ENCODE data around the gene STING1.
"Not testable (repeated sequence)": the region's sequence is repeated elsewhere in the genome, so short reads cannot be mapped to it uniquely, and the experiment has no call there.

The STING1 gene

DNA sequence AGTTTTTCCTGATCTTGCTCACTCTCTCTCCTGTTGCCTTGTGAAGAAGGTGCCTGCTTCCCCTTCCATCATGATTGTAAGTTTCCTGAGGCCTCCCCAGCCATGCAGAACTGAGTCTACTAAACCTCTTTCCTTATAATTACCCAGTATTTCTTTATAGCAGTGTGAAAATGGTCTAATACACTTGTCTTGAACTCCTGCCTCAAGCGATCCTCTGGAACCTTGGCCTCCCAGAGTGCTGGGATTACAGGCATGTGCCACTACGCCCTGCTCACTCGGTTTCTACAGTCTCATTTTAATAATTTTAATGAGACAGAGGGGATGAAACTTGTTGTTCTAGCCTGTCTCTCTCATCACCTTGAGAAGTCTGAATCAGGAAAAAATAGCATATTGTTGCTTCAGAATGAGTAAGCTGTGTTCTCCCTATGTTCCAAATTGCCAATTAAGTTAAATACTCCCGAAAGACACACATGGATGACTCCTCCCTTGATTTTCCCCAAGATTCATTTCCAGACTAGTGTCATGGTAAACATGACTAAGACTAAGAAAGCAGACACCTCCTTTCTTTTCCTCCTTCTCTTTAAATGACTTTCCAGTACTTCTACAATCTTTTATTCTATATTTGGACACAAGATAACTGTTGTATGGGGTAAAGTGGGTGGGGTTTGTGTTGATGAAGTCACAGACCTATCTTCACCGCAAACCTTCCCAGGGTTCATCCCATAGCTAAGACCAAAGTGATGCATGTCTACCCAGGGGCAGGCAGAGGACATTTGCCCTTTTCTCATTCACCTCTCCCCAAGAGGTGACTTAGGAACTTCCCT lies 35.4 kb downstream of the STING1 start:
- TF ChIP-seq EZH2phosphoT487 (IDR thresholded peaks at IDR 0.05; ENCODE audit: borderline replicate concordance) = no peak
- TF ChIP-seq, protein P1, sequence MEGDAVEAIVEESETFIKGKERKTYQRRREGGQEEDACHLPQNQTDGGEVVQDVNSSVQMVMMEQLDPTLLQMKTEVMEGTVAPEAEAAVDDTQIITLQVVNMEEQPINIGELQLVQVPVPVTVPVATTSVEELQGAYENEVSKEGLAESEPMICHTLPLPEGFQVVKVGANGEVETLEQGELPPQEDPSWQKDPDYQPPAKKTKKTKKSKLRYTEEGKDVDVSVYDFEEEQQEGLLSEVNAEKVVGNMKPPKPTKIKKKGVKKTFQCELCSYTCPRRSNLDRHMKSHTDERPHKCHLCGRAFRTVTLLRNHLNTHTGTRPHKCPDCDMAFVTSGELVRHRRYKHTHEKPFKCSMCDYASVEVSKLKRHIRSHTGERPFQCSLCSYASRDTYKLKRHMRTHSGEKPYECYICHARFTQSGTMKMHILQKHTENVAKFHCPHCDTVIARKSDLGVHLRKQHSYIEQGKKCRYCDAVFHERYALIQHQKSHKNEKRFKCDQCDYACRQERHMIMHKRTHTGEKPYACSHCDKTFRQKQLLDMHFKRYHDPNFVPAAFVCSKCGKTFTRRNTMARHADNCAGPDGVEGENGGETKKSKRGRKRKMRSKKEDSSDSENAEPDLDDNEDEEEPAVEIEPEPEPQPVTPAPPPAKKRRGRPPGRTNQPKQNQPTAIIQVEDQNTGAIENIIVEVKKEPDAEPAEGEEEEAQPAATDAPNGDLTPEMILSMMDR (conservative IDR thresholded peaks at IDR 0.05; ENCODE audit: low read length) = no peak
- peaks cover 25% of the 10 kb centered on the region for H3K4me1 ChIP-seq (ENCODE audit: insufficient read depth, low read length, poor library complexity, severe bottlenecking)
- no peak overlapping the region for H3K4me2 ChIP-seq (ENCODE audit: low read depth, low read length, poor library complexity, severe bottlenecking)
- H3K4me3 ChIP-seq (ENCODE audit: low read length, poor library complexity, severe bottlenecking) = no peak overlapping the region
- H4K20me1 ChIP-seq (ENCODE audit: insufficient read depth, low read length, poor library complexity, severe bottlenecking) = no peaks in the 10 kb centered on the region
- no peaks in the 10 kb centered on the region for H3K9me2 ChIP-seq (replicated peaks; ENCODE audit: low read depth, low read length)
- H3K9me3 ChIP-seq (ENCODE audit: insufficient read depth, low read depth, low read length) = no peaks in the 10 kb centered on the region
- no peaks in the 10 kb centered on the region for H3K36me3 ChIP-seq (ENCODE audit: insufficient read depth, low read length)
- H2AFZ ChIP-seq (ENCODE audit: low read length) = no peak overlapping the region
- no peaks in the 10 kb centered on the region for H3K79me2 ChIP-seq (ENCODE audit: insufficient read depth, low read length)
- no peak overlapping the region for H3K9ac ChIP-seq (ENCODE audit: low read depth, low read length, poor library complexity, severe bottlenecking)
- no peaks in the 10 kb centered on the region for H3F3A ChIP-seq (ENCODE audit: low read depth)
- no peaks in the 10 kb centered on the region for H3K27me3 ChIP-seq (ENCODE audit: insufficient read depth, low read length, poor library complexity, severe bottlenecking)

- Histone ChIP-seq H3F3A (ENCODE audit: low read depth) (no peaks in the 10 kb centered on the region), H3K9me2 (replicated peaks; ENCODE audit: low read depth, low read length) (no peaks in the 10 kb centered on the region), H3K79me2 (ENCODE audit: insufficient read depth, low read length) (no peaks in the 10 kb centered on the region), H3K36me3 (ENCODE audit: insufficient read depth, low read length) (no peaks in the 10 kb centered on the region), H3K9ac (ENCODE audit: low read depth, low read length, poor library complexity, severe bottlenecking) (no peak overlapping the region), H3K4me3 (ENCODE audit: low read length, poor library complexity, severe bottlenecking) (no peak overlapping the region), H3K4me2 (ENCODE audit: low read depth, low read length, poor library complexity, severe bottlenecking) (no peak overlapping the region), H2AFZ (ENCODE audit: low read length) (no peak overlapping the region), H3K9me3 (ENCODE audit: insufficient read depth, low read depth, low read length) (no peaks in the 10 kb centered on the region), H3K27me3 (ENCODE audit: insufficient read depth, low read length, poor library complexity, severe bottlenecking) (no peaks in the 10 kb centered on the region), H3K4me1 (ENCODE audit: insufficient read depth, low read length, poor library complexity, severe bottlenecking) (peaks cover 25% of the 10 kb centered on the region), H4K20me1 (ENCODE audit: insufficient read depth, low read length, poor library complexity, severe bottlenecking) (no peaks in the 10 kb centered on the region)
- no peak for TF ChIP-seq EZH2phosphoT487 (IDR thresholded peaks at IDR 0.05; ENCODE audit: borderline replicate concordance)
- TF ChIP-seq, protein P1 (conservative IDR thresholded peaks at IDR 0.05; ENCODE audit: low read length) = no peak
These were observed 37.0 kb downstream of the STING1 start for GRCh38 chr5:139445325-139446170.

GRCh38 chr5:139443831-139444453 lies 38.6 kb downstream of the STING1 start:
- Histone ChIP-seq H3F3A (ENCODE audit: low read depth) (no peaks in the 10 kb centered on the region), H3K9me2 (replicated peaks; ENCODE audit: low read depth, low read length) (no peaks in the 10 kb centered on the region), H3K9ac (ENCODE audit: low read depth, low read length, poor library complexity, severe bottlenecking) (peak overlapping the region; percentile 5), H3K36me3 (ENCODE audit: insufficient read depth, low read length) (no peaks in the 10 kb centered on the region), H3K4me2 (ENCODE audit: low read depth, low read length, poor library complexity, severe bottlenecking) (peak overlapping the region; percentile 40), H4K20me1 (ENCODE audit: insufficient read depth, low read length, poor library complexity, severe bottlenecking) (no peaks in the 10 kb centered on the region), H3K27me3 (ENCODE audit: insufficient read depth, low read length, poor library complexity, severe bottlenecking) (no peaks in the 10 kb centered on the region), H3K79me2 (ENCODE audit: insufficient read depth, low read length) (no peaks in the 10 kb centered on the region), H2AFZ (ENCODE audit: low read length) (peak overlapping the region; percentile 17; the same call in 1 of the 2 replicates), H3K4me3 (ENCODE audit: low read length, poor library complexity, severe bottlenecking) (no peak overlapping the region), H3K4me1 (ENCODE audit: insufficient read depth, low read length, poor library complexity, severe bottlenecking) (peaks cover 30% of the 10 kb centered on the region), H3K9me3 (ENCODE audit: insufficient read depth, low read depth, low read length) (no peaks in the 10 kb centered on the region)
- TF ChIP-seq, protein P1 (conservative IDR thresholded peaks at IDR 0.05; ENCODE audit: low read length) = no peak
- TF ChIP-seq EZH2phosphoT487 (IDR thresholded peaks at IDR 0.05; ENCODE audit: borderline replicate concordance) = no peak

DNA sequence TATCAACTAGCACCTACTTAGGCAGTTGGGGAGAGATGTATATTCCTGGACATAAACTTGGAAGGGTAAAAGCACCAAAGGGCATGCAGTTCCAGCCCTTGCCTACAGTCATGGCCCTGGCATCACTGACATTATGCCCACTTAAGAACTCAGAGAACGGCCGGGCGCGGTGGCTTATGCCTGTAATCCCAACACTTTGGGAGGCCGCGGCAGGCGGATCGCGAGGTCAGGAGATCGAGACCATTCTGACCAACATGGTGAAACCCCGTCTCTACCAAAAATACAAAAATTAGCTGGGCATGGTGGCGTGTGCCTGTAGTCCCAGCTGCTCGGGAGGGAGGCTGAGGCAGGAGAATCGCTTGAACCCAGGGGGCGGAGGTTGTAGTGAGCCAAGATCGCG lies 42.1 kb downstream of the STING1 start:
- H3K27me3 ChIP-seq (ENCODE audit: insufficient read depth, low read length, poor library complexity, severe bottlenecking); H2AFZ ChIP-seq (ENCODE audit: low read length); H3K4me2 ChIP-seq (ENCODE audit: low read depth, low read length, poor library complexity, severe bottlenecking); H3K36me3 ChIP-seq (ENCODE audit: insufficient read depth, low read length); H3K9me2 ChIP-seq (replicated peaks; ENCODE audit: low read depth, low read length); H3K9me3 ChIP-seq (ENCODE audit: insufficient read depth, low read depth, low read length); H3K4me3 ChIP-seq (ENCODE audit: low read length, poor library complexity, severe bottlenecking); H3K9ac ChIP-seq (ENCODE audit: low read depth, low read length, poor library complexity, severe bottlenecking); H3K79me2 ChIP-seq (ENCODE audit: insufficient read depth, low read length); H4K20me1 ChIP-seq (ENCODE audit: insufficient read depth, low read length, poor library complexity, severe bottlenecking); H3F3A ChIP-seq (ENCODE audit: low read depth): not testable (repeated sequence)
- H3K4me1 ChIP-seq (ENCODE audit: insufficient read depth, low read length, poor library complexity, severe bottlenecking) = peaks cover 45% of the 10 kb centered on the region
